ENCODE measurements around the gene TRIM15.
"Not testable (repeated sequence)": the region's sequence is repeated elsewhere in the genome, so short reads cannot be mapped to it uniquely, and the experiment has no call there.

Gene TRIM15

GRCh38 chr6:30163918-30164654, 740 bp downstream of the TRIM15 start:
- DNase-seq = no peak

- DNase-seq = no peak
Observed at GRCh38 chr6:30164714-30165113, 1.4 kb downstream of the TRIM15 start.

GRCh38 chr6:30165238-30165637, 1.9 kb downstream of the TRIM15 start:
- not testable (repeated sequence) for DNase-seq

GRCh38 chr6:30167101-30167500, 3.8 kb downstream of the TRIM15 start:
- DNase-seq = no peak

GRCh38 chr6:30168741-30169140, 5.4 kb downstream of the TRIM15 start:
- DNase-seq = no peak

GRCh38 chr6:30169658-30170614, 6.6 kb downstream of the TRIM15 start:
- no peak for DNase-seq

GRCh38 chr6:30171677-30172471, 8.5 kb downstream of the TRIM15 start:
- DNase-seq = no peak

- no peak for DNase-seq
Observed at GRCh38 chr6:30172681-30173080, 9.3 kb downstream of the TRIM15 start.

GRCh38 chr6:30175765-30176164, 12.4 kb downstream of the TRIM15 start:
- DNase-seq = no peak

- no peak for DNase-seq
Observed at GRCh38 chr6:30178837-30179236, 15.5 kb downstream of the TRIM15 start.

GRCh38 chr6:30180145-30180544, 16.8 kb downstream of the TRIM15 start:
- DNase-seq = no peak

GRCh38 chr6:30184417-30185031, 21.2 kb downstream of the TRIM15 start:
- DNase-seq = no peak

- no peak for DNase-seq
Observed at GRCh38 chr6:30185846-30186484, 22.6 kb downstream of the TRIM15 start.

GRCh38 chr6:30188541-30188940, 25.2 kb downstream of the TRIM15 start:
- DNase-seq = no peak

GRCh38 chr6:30192076-30192475, 28.7 kb downstream of the TRIM15 start:
- DNase-seq = no peak

GRCh38 chr6:30194797-30195690, 31.7 kb downstream of the TRIM15 start:
- DNase-seq = no peak

GRCh38 chr6:30195951-30196350, 32.6 kb downstream of the TRIM15 start:
- no peak for DNase-seq

GRCh38 chr6:30196376-30196775, 33.0 kb downstream of the TRIM15 start:
- no peak for DNase-seq

GRCh38 chr6:30198166-30199084, 35.1 kb downstream of the TRIM15 start:
- DNase-seq = no peak

Measured in activated naive CD4-positive, alpha-beta T cell (primary cell).